GM23248 (cell line): ENCODE data around the gene DLG1.

ENCODE experiments used
- EZH2 ChIP-seq: fragments of 200-600 bp; sonication (generic); IDR thresholded peaks from 2 replicates; pipeline ENCODE4 v1.6.1; 2018; ENCODE audit warnings: antibody characterized with exemption, mild to moderate bottlenecking; ENCODE audit not compliant: insufficient read depth, poor library complexity, severe bottlenecking
- EZH2phosphoT487 ChIP-seq: fragments of 200-600 bp; sonication (generic); IDR thresholded peaks from 2 replicates; pipeline ENCODE4 v1.6.1; 2018; ENCODE audit warnings: antibody characterized with exemption, moderate library complexity, mild to moderate bottlenecking, low read depth; ENCODE audit not compliant: insufficient read depth

- TF ChIP-seq EZH2 = no peak
- no peak for TF ChIP-seq EZH2phosphoT487
These were observed 146.8 kb downstream of the DLG1 start for GRCh38 chr3:197151580-197151979.
